ENCODE measurements around the gene PCDHGA10. TPM values are rescaled to one million over a fixed set of nuclear protein-coding genes. Genes with fewer than 3 reads are reported as not detected.

PCDHGA10 gene
- total and polyA plus RNA-seq, 4 donors: 0.61 to 11.4 (median 3.6) TPM

- no peak for DNase-seq
- Histone ChIP-seq H3K9me3 (ENCODE audit: control insufficient read depth, low read length) (peaks cover 18% of the 10 kb centered on the region), H3K4me1 (ENCODE audit: control insufficient read depth in 1 of 2, insufficient read depth in 2 of 2, low read length in 2 of 2) (no peaks in the 10 kb centered on the region), H3K27ac (ENCODE audit: low read depth in 1 of 2, low read length in 2 of 2) (no peak overlapping the region), H3K36me3 (ENCODE audit: control insufficient read depth in 1 of 2, insufficient read depth in 2 of 2, low read length in 1 of 2) (no peaks in the 10 kb centered on the region), H3K4me3 (ENCODE audit: low read length in 2 of 2) (no peak overlapping the region), H3K27me3 (ENCODE audit: control insufficient read depth in 1 of 2, insufficient read depth in 2 of 2, low read length in 1 of 2) (no peaks in the 10 kb centered on the region)
- intact Hi-C loops (cut with DNase I): no loop called here
- ATAC-seq (ENCODE audit: low FRiP score): no peak
- WGBS, 2 donors: 41 to 46% methylated on average over 50 of the region's 50 CpGs
Observed at GRCh38 chr5:141441571-141442170, 28.9 kb downstream of the PCDHGA10 start.

- H3K4me3 ChIP-seq (ENCODE audit: low read length in 2 of 2): no peak overlapping the region
- 97 to 98% methylated on average over 3 of the region's 3 CpGs for WGBS, 2 donors
- ATAC-seq (ENCODE audit: low FRiP score): no peak
Observed at GRCh38 chr5:141465351-141465750, 52.6 kb downstream of the PCDHGA10 start.

More at GRCh38 chr5:141465351-141465750, 52.6 kb downstream of the PCDHGA10 start:
- intact Hi-C loops (cut with DNase I): no loop called here
- DNase-seq: no peak
- Histone ChIP-seq H3K36me3 (ENCODE audit: control insufficient read depth in 1 of 2, insufficient read depth in 2 of 2, low read length in 1 of 2) (no peaks in the 10 kb centered on the region), H3K27me3 (ENCODE audit: control insufficient read depth in 1 of 2, insufficient read depth in 2 of 2, low read length in 1 of 2) (no peaks in the 10 kb centered on the region), H3K4me1 (ENCODE audit: control insufficient read depth in 1 of 2, insufficient read depth in 2 of 2, low read length in 2 of 2) (no peaks in the 10 kb centered on the region), H3K27ac (ENCODE audit: low read depth in 1 of 2, low read length in 2 of 2) (no peak overlapping the region), H3K9me3 (ENCODE audit: control insufficient read depth, low read length) (no peaks in the 10 kb centered on the region)

Other genes with a start within 250 kb of the PCDHGA10 start
Only the 30 nearest of the 37 such genes appear.
- gene PCDHB10, start 220.6 kb upstream of the PCDHGA10 start, total RNA-seq: 1 to 10 TPM; 3.6 to 7.7 TPM
- gene PCDHB10, start 220.6 kb upstream of the PCDHGA10 start, polyA plus RNA-seq: 1 to 10 TPM in 1 of 2 donors, under 1 TPM in 1; 0.25 to 4.5 TPM
- 10 to 100 TPM in 1 of 2 donors, 1 to 10 TPM in 1; 8.1 to 15.3 TPM for gene PCDHB11, start 213.4 kb upstream of the PCDHGA10 start, total RNA-seq
- 1 to 10 TPM; 2.9 to 4.7 TPM for gene PCDHB11, start 213.4 kb upstream of the PCDHGA10 start, polyA plus RNA-seq
- gene PCDHB12, start 204.3 kb upstream of the PCDHGA10 start, total RNA-seq: 1 to 10 TPM; 5.7 to 6.7 TPM
- 1 to 10 TPM in 1 of 2 donors, under 1 TPM in 1; 0.75 to 2.9 TPM for gene PCDHB12, start 204.3 kb upstream of the PCDHGA10 start, polyA plus RNA-seq
- 1 to 10 TPM; 4.2 to 6.7 TPM for gene PCDHB13, start 199.1 kb upstream of the PCDHGA10 start, total RNA-seq
- 1 to 10 TPM in 1 of 2 donors, under 1 TPM in 1; 0.75 to 1.3 TPM for gene PCDHB13, start 199.1 kb upstream of the PCDHGA10 start, polyA plus RNA-seq
- 10 to 100 TPM in 1 of 2 donors, 1 to 10 TPM in 1; 7.5 to 10.1 TPM for gene PCDHB14, start 189.6 kb upstream of the PCDHGA10 start, total RNA-seq
- gene PCDHB14, start 189.6 kb upstream of the PCDHGA10 start, polyA plus RNA-seq: 1 to 10 TPM; 1.0 to 5.0 TPM
- 10 to 100 TPM in 1 of 2 donors, 1 to 10 TPM in 1; 8.7 to 10.9 TPM for gene PCDHB15, start 167.6 kb upstream of the PCDHGA10 start, total RNA-seq
- gene PCDHB15, start 167.6 kb upstream of the PCDHGA10 start, polyA plus RNA-seq: 10 to 100 TPM in 1 of 2 donors, 1 to 10 TPM in 1; 4.4 to 12.1 TPM
- 1 to 10 TPM in 1 of 2 donors, under 1 TPM in 1; 0.69 to 1.1 TPM for gene SLC25A2, start 108.9 kb upstream of the PCDHGA10 start, total RNA-seq
- gene SLC25A2, start 108.9 kb upstream of the PCDHGA10 start, polyA plus RNA-seq: not detected
- 10 to 100 TPM; 59.8 to 79.1 TPM for gene TAF7, start 92.2 kb upstream of the PCDHGA10 start, total RNA-seq
- gene TAF7, start 92.2 kb upstream of the PCDHGA10 start, polyA plus RNA-seq: 10 to 100 TPM; 53.5 to 65.3 TPM
- 1 to 10 TPM in 1 of 2 donors, under 1 TPM in 1; 0.91 to 1.6 TPM for gene PCDHGA1, start 82.5 kb upstream of the PCDHGA10 start, total RNA-seq
- 1 to 10 TPM in 1 of 2 donors, not detected in 1; 1.0 TPM for gene PCDHGA1, start 82.5 kb upstream of the PCDHGA10 start, polyA plus RNA-seq
- 10 to 100 TPM in 1 of 2 donors, 1 to 10 TPM in 1; 6.2 to 10.6 TPM for gene PCDHGA2, start 74.2 kb upstream of the PCDHGA10 start, total RNA-seq
- gene PCDHGA2, start 74.2 kb upstream of the PCDHGA10 start, polyA plus RNA-seq: 1 to 10 TPM in 1 of 2 donors, under 1 TPM in 1; 0.75 to 4.2 TPM
- gene PCDHGA3, start 69.2 kb upstream of the PCDHGA10 start, total RNA-seq: 1 to 10 TPM; 4.1 to 7.4 TPM
- gene PCDHGA3, start 69.2 kb upstream of the PCDHGA10 start, polyA plus RNA-seq: 1 to 10 TPM in 1 of 2 donors, under 1 TPM in 1; 0.50 to 2.4 TPM
- 1 to 10 TPM; 3.5 to 6.5 TPM for gene PCDHGB1, start 62.9 kb upstream of the PCDHGA10 start, total RNA-seq
- gene PCDHGB1, start 62.9 kb upstream of the PCDHGA10 start, polyA plus RNA-seq: under 1 TPM; 0.75 to 0.92 TPM
- 10 to 100 TPM in 1 of 2 donors, 1 to 10 TPM in 1; 7.1 to 10.2 TPM for gene PCDHGA4, start 58.0 kb upstream of the PCDHGA10 start, total RNA-seq
- gene PCDHGA4, start 58.0 kb upstream of the PCDHGA10 start, polyA plus RNA-seq: 1 to 10 TPM; 1.3 to 2.0 TPM
- gene PCDHGB2, start 53.0 kb upstream of the PCDHGA10 start, total RNA-seq: 10 to 100 TPM in 1 of 2 donors, 1 to 10 TPM in 1; 6.5 to 11.7 TPM
- 1 to 10 TPM in 1 of 2 donors, under 1 TPM in 1; 0.38 to 1.1 TPM for gene PCDHGB2, start 53.0 kb upstream of the PCDHGA10 start, polyA plus RNA-seq
- gene PCDHGA5, start 48.8 kb upstream of the PCDHGA10 start, total RNA-seq: 10 to 100 TPM in 1 of 2 donors, 1 to 10 TPM in 1; 7.5 to 11.5 TPM
- 1 to 10 TPM in 1 of 2 donors, under 1 TPM in 1; 0.25 to 1.4 TPM for gene PCDHGA5, start 48.8 kb upstream of the PCDHGA10 start, polyA plus RNA-seq
- 1 to 10 TPM; 7.4 to 9.7 TPM for gene PCDHGB3, start 42.7 kb upstream of the PCDHGA10 start, total RNA-seq
- under 1 TPM in 1 of 2 donors, not detected in 1; 0.82 TPM for gene PCDHGB3, start 42.7 kb upstream of the PCDHGA10 start, polyA plus RNA-seq
- gene PCDHGA6, start 39.1 kb upstream of the PCDHGA10 start, total RNA-seq: 10 to 100 TPM in 1 of 2 donors, 1 to 10 TPM in 1; 8.8 to 12.0 TPM
- gene PCDHGA6, start 39.1 kb upstream of the PCDHGA10 start, polyA plus RNA-seq: 1 to 10 TPM in 1 of 2 donors, under 1 TPM in 1; 0.38 to 4.0 TPM
- gene PCDHGA7, start 30.2 kb upstream of the PCDHGA10 start, total RNA-seq: 1 to 10 TPM; 6.4 to 8.0 TPM
- 1 to 10 TPM in 1 of 2 donors, not detected in 1; 2.1 TPM for gene PCDHGA7, start 30.2 kb upstream of the PCDHGA10 start, polyA plus RNA-seq
- 10 to 100 TPM in 1 of 2 donors, 1 to 10 TPM in 1; 7.3 to 10.1 TPM for gene PCDHGB4, start 25.3 kb upstream of the PCDHGA10 start, total RNA-seq
- 1 to 10 TPM in 1 of 2 donors, under 1 TPM in 1; 0.50 to 2.7 TPM for gene PCDHGB4, start 25.3 kb upstream of the PCDHGA10 start, polyA plus RNA-seq
- 1 to 10 TPM; 3.0 to 6.8 TPM for gene PCDHGA8, start 20.4 kb upstream of the PCDHGA10 start, total RNA-seq
- gene PCDHGA8, start 20.4 kb upstream of the PCDHGA10 start, polyA plus RNA-seq: under 1 TPM; 0.13 to 0.54 TPM
- 10 to 100 TPM; 11.7 to 18.2 TPM for gene PCDHGB5, start 15.0 kb upstream of the PCDHGA10 start, total RNA-seq
- gene PCDHGB5, start 15.0 kb upstream of the PCDHGA10 start, polyA plus RNA-seq: 1 to 10 TPM; 2.0 to 5.0 TPM
- gene PCDHGA9, start 10.2 kb upstream of the PCDHGA10 start, total RNA-seq: 10 to 100 TPM in 1 of 2 donors, 1 to 10 TPM in 1; 8.2 to 13.2 TPM
- gene PCDHGA9, start 10.2 kb upstream of the PCDHGA10 start, polyA plus RNA-seq: 1 to 10 TPM in 1 of 2 donors, under 1 TPM in 1; 0.75 to 1.4 TPM
- gene PCDHGB6, start 5.0 kb upstream of the PCDHGA10 start, total RNA-seq: 10 to 100 TPM in 1 of 2 donors, 1 to 10 TPM in 1; 9.5 to 14.6 TPM
- gene PCDHGB6, start 5.0 kb upstream of the PCDHGA10 start, polyA plus RNA-seq: 1 to 10 TPM in 1 of 2 donors, under 1 TPM in 1; 0.38 to 2.4 TPM
- 10 to 100 TPM; 12.7 to 24.7 TPM for gene PCDHGB7, start 4.7 kb downstream of the PCDHGA10 start, total RNA-seq
- gene PCDHGB7, start 4.7 kb downstream of the PCDHGA10 start, polyA plus RNA-seq: 1 to 10 TPM; 2.1 to 3.8 TPM
- gene PCDHGA11, start 8.1 kb downstream of the PCDHGA10 start, total RNA-seq: 1 to 10 TPM; 7.1 to 9.2 TPM
- under 1 TPM; 0.50 to 0.72 TPM for gene PCDHGA11, start 8.1 kb downstream of the PCDHGA10 start, polyA plus RNA-seq
- 10 to 100 TPM in 1 of 2 donors, 1 to 10 TPM in 1; 7.9 to 18.8 TPM for gene PCDHGA12, start 17.5 kb downstream of the PCDHGA10 start, total RNA-seq
- 1 to 10 TPM in 1 of 2 donors, under 1 TPM in 1; 0.75 to 2.5 TPM for gene PCDHGA12, start 17.5 kb downstream of the PCDHGA10 start, polyA plus RNA-seq
- gene PCDHGC3, start 63.0 kb downstream of the PCDHGA10 start, total RNA-seq: 100 to 1,000 TPM in 1 of 2 donors, 10 to 100 TPM in 1; 67.3 to 116 TPM
- gene PCDHGC3, start 63.0 kb downstream of the PCDHGA10 start, polyA plus RNA-seq: 10 to 100 TPM; 23.9 to 99.0 TPM
- 1 to 10 TPM; 2.8 to 6.1 TPM for gene PCDHGC4, start 72.0 kb downstream of the PCDHGA10 start, total RNA-seq
- under 1 TPM; 0.05 to 0.38 TPM for gene PCDHGC4, start 72.0 kb downstream of the PCDHGA10 start, polyA plus RNA-seq
- 1 to 10 TPM; 2.8 to 6.3 TPM for gene PCDHGC5, start 76.1 kb downstream of the PCDHGA10 start, total RNA-seq
- under 1 TPM; 0.25 to 0.84 TPM for gene PCDHGC5, start 76.1 kb downstream of the PCDHGA10 start, polyA plus RNA-seq
- gene DIAPH1, start 206.0 kb downstream of the PCDHGA10 start, total RNA-seq: 100 to 1,000 TPM in 1 of 2 donors, 10 to 100 TPM in 1; 93.4 to 125 TPM
- gene DIAPH1, start 206.0 kb downstream of the PCDHGA10 start, polyA plus RNA-seq: 10 to 100 TPM; 30.8 to 44.1 TPM